Fibroblast of villous mesenchyme (primary cell): Measurements from ENCODE around the gene GNB4. TPM values are rescaled to one million over a fixed set of nuclear protein-coding genes. Genes with fewer than 3 reads are reported as not detected.

ENCODE experiments used
- DNase-seq: peaks from one replicate; pipeline ENCODE4 v3.0.0-alpha.2; 2010; ENCODE audit warnings: low read depth
- H3K4me3 ChIP-seq: 2 replicates; pipeline ENCODE4 v1.5.1; 2011; ENCODE audit warnings: low read depth, mild to moderate bottlenecking, low read length
- small RNA-seq: library from RNA; depleted of rRNA; stranded (forward); fragments of <200 nt; gene quantifications from one replicate; pipeline ENCODE3, GENCODE V24; 2012
- total RNA-seq: library from RNA; depleted of rRNA; stranded (reverse); fragments of >200 nt; gene quantifications from 2 replicates; pipeline ENCODE4 v1.2.3, GENCODE V29; 2012
- TF ChIP-seq, protein P1 (sequence below): IDR thresholded peaks from 2 replicates; pipeline ENCODE4 v1.5.1; 2012; ENCODE audit warnings: low read depth, mild to moderate bottlenecking, low read length; ENCODE audit not compliant: insufficient read depth

The GNB4 gene
- total RNA-seq, 1 donor, result 87.2 TPM

DNA sequence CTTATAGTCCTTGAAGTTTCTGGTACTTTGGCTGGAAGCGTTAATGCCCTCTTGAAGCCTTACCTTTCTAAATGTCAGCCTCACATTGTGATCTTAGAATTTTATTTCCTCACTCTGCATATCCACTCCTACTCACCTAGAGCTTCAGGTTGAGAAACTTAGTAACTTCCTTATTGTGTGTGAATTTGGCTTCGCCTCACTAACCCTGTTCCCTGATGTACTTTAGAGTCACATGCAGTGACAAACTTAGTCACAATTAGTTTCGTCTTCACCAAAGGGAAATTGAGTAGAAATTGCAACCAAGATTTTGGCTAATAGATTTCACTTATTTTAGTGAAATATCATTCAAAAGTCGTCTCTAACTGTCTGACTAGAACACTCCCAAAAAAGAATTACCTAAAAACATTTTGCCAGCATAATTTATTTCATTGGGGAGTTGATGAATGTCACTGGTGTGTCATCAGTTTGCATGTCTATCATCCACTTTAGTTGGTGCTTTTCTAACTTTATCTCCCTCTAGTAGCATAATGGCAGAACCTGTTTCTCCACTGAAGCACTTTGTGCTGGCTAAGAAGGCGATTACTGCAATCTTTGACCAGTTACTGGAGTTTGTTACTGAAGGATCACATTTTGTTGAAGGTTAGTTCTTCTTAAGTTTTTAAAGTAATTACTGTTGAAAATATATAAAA lies 102.8 kb downstream of the GNB4 start:
- TF ChIP-seq, protein P1, sequence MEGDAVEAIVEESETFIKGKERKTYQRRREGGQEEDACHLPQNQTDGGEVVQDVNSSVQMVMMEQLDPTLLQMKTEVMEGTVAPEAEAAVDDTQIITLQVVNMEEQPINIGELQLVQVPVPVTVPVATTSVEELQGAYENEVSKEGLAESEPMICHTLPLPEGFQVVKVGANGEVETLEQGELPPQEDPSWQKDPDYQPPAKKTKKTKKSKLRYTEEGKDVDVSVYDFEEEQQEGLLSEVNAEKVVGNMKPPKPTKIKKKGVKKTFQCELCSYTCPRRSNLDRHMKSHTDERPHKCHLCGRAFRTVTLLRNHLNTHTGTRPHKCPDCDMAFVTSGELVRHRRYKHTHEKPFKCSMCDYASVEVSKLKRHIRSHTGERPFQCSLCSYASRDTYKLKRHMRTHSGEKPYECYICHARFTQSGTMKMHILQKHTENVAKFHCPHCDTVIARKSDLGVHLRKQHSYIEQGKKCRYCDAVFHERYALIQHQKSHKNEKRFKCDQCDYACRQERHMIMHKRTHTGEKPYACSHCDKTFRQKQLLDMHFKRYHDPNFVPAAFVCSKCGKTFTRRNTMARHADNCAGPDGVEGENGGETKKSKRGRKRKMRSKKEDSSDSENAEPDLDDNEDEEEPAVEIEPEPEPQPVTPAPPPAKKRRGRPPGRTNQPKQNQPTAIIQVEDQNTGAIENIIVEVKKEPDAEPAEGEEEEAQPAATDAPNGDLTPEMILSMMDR, result no peak
- no peak for DNase-seq
- H3K4me3 ChIP-seq, result peak overlapping the region; percentile 89

DNA sequence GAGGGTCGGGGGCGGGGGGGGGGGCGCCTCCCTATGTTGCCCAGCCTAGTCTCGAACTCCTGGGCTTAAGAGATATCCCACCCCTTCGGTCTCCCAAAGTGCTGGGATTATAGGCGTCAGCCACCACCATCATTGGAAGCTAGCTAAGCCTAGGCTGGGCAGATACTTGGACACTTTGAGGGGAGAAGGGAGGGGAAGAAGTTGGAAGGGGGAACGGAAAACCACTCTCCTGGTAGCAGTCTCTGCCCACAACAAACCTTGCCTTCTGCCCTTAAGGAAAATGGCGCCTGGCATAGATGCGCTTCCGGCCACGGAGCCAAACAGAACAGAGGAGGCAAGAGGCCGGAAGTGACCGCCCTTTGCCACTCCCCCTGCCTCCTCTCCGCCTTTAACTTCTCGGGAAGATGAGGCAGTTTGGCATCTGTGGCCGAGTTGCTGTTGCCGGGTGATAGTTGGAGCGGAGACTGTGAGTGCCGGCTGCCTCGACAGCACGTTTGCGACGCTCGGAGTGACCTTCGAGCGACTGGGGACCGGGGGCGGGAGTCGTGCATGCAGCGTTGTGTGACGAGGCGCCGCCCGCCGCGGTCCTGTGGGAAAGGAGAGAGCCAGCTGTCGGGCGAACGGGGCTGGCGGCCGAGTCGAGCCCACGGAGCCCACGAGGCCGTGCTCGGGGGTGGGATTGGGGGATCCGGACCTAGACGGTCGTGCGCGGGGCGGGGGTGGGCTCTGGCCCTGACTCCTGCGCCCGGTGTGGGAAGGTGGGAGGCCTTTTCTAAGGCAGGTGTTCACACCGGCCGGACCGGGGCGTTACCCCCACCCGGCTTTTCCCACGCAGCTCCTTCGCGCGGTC lies 103.7 kb downstream of the GNB4 start, which contains the start of gene MFN1:
Gene MFN1, plus strand, starts transcription at position 365 of the 850 bp plus-strand sequence. CDS start 1,143 bp downstream, outside the sequence.
- TF ChIP-seq, protein P1, result no peak
- peak; percentile 97 for DNase-seq
- peak within 1 kb of the TSS; percentile 89 for H3K4me3 ChIP-seq

Small RNA genes lying within 50 kb of the gene (small RNA-seq; reads per million reads assigned to genes)
- gene AC007620.1, result not detected

Other genes starting within 250 kb of the GNB4 start
- gene KCNMB3, start 200.4 kb downstream of the GNB4 start, total RNA-seq, result 1.3 and 2.2 TPM in 2 replicates
- gene ZNF639, start 128.4 kb downstream of the GNB4 start, total RNA-seq, result 57.7 and 60.9 TPM in 2 replicates
- gene MFN1, start 103.8 kb downstream of the GNB4 start, total RNA-seq, result 52.5 and 70.4 TPM in 2 replicates
- gene ACTL6A, start 111.5 kb upstream of the GNB4 start, total RNA-seq, result 42.5 and 48.8 TPM in 2 replicates
- gene MRPL47, start 153.2 kb upstream of the GNB4 start, total RNA-seq, result 45.7 and 53.5 TPM in 2 replicates
- gene NDUFB5, start 153.3 kb upstream of the GNB4 start, total RNA-seq, result 90.8 and 117 TPM in 2 replicates
- gene USP13, start 201.6 kb upstream of the GNB4 start, total RNA-seq, result 7.8 and 11.9 TPM in 2 replicates